OCI-M2 (cell line): Measurements from ENCODE around the gene CEP57L1.
"Not testable (repeated sequence)": the region's sequence is repeated elsewhere in the genome, so short reads cannot be mapped to it uniquely, and the experiment has no call there.

Experiments used
- DNase-seq: peaks from one replicate; lab custom pipeline; 2025; ENCODE audit not compliant: unreplicated experiment; lab: John Stamatoyannopoulos, UW

Gene CEP57L1

GRCh38 chr6:109167562-109167961 lies 72.3 kb downstream of the CEP57L1 start:
- no peak for DNase-seq

GRCh38 chr6:109170333-109170732 lies 75.0 kb downstream of the CEP57L1 start:
- no peak for DNase-seq

- DNase-seq: no peak
Measured at GRCh38 chr6:109172101-109172746, 76.9 kb downstream of the CEP57L1 start.

DNA sequence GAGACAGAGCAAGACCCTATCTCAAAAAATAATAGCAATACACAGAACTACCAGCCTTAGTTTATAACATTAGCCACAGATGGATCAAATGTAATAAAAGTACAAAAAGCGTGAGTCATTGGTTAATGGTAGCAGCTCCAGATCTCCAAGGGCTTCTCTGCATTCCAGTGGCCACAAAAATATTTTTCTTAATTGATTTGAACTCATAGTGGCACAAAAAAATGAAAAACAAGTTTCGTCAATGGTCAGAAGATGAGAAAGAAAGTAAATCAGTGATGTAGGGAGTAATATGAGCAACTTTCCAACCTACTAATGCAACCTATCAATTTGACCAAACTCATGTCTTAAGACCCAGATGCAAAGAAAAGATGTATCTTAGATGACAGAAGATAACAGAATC lies 79.6 kb downstream of the CEP57L1 start:
- no peak for DNase-seq

- DNase-seq: no peak
Measured at GRCh38 chr6:109178921-109179320, 83.6 kb downstream of the CEP57L1 start.

GRCh38 chr6:109179507-109179906 lies 84.2 kb downstream of the CEP57L1 start:
- DNase-seq: no peak

DNA sequence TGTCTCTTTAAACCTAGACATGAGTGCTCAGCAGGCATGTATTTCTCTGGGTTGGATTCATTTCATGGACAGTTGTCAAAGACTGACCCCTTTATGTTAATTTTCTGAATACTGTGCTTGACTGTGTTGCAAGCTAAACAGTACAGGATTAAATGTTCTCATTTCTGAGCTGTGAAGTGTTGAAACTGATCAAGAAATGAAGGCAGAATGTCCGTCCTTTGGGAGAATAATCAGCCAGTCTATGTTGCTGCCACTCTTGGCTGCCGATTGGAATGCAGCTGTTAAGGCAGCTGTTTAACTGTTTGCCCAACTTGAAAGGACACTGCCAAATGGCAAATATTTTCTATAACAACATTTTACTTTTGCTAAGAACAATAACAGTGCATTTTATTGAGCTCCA lies 87.3 kb downstream of the CEP57L1 start:
- no peak for DNase-seq

- DNase-seq: no peak
Measured at GRCh38 chr6:109183109-109183650, 87.9 kb downstream of the CEP57L1 start.

DNA sequence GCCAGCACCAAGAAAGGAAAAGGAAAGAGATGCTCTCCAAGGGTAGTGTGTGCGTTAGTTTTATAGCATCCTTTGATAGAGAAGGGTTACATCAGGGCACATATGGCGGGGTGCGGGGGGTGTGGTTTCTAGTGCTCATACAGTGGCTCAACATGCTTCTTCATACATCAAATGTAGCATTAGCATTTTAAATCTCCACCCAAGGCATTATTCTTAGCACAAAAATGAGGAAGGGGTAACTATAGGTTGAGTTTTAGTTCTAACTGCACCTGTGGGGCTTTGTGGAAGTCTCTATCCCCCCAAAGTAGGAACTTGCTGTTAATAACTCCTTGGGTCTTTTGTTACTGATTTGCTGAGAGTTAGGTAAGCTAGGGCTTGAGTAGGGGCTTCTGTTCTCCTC lies 89.3 kb downstream of the CEP57L1 start:
- DNase-seq: no peak

DNA sequence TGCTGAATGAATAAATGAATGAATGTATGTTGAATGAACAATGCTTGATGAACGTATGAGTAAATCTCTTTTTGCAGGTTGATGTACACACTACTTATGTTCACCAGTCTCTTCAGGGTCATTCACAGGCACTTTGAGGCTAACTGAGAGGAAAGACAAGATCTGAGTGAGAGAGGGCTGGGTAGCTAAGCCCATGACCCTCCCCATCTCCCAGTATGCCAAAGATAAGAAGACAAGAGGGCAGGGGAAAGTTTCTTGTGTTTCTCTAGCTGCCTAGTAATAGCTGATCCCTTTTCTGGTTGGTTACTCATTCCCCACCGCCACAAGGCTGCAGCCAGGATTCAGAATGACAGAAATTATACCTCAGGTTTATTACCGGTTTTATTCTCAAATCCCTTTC lies 90.7 kb downstream of the CEP57L1 start:
- no peak for DNase-seq

DNA sequence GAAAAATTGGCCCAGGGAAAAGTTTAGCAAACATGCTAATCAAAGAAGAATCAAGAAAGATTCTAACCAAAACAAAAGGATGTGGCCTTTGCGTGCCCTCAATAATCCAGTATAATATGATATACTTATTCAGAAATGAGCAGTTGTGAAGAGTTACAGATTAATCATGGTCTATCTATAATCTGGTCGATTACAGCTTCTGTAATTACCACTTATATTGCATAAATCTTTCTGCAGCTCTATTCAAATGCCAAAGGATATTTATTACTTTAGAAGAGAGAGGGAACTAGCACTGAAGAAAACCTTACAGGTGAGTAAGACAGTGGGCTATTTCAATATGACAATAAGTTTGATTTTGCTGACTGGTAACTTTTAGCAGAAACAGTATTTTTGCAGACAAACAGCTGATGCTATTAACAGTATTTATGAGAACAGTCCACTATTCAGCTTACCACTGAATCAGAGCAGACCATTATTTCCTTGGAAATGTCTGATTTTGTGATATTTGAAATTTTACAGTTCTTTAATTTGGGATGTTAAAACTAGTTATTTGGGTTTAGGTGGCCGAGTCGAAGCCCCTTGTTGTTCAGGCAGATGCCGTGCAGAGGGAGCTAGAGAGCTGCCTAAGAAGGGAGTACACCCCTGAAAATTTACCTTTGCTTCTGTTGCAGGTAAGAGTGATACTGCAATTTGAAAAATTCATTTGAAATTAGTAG lies 92.2 kb downstream of the CEP57L1 start:
- no peak for DNase-seq

DNA sequence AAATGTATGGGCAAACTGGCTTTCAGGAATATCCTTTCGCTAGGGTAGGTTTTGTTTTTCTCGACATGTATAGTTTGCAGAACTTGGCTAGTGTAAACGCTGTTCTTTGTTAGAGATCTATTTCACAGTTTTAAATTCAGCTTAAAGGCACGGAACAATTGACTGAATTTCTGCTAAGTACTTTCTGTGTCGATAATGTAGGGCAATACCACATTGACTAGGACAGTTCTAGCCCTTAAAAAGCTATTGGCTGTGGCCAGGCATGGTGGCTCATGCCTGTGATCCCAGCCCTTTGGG lies 92.8 kb downstream of the CEP57L1 start:
- no peak for DNase-seq

GRCh38 chr6:109191368-109191767 lies 96.1 kb downstream of the CEP57L1 start:
- DNase-seq: not testable (repeated sequence)

GRCh38 chr6:109192865-109193264 lies 97.6 kb downstream of the CEP57L1 start:
- no peak for DNase-seq

GRCh38 chr6:109194880-109195279 lies 99.6 kb downstream of the CEP57L1 start:
- DNase-seq: no peak

DNA sequence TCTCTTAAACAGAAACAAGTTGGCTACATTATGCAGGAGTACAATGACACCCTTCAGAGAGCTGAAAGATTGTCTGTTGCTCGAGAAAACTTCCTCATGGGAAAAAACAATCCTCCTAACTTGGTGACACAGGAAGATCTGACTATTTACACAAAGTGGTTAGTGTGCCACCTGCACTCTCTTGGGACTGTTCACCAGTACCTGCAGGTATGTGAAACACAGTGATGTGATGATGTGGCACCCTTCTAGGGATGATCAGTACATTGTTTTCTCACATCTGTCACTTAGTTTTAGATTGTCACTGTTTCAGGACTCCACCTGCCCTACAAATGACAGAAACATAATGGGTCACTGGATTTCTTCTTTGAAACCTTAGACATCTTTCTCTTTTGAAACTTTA lies 101.8 kb downstream of the CEP57L1 start:
- no peak for DNase-seq

GRCh38 chr6:109202409-109203264 lies 107.3 kb downstream of the CEP57L1 start:
- DNase-seq: no peak

GRCh38 chr6:109204511-109204910 lies 109.2 kb downstream of the CEP57L1 start:
- DNase-seq: no peak

DNA sequence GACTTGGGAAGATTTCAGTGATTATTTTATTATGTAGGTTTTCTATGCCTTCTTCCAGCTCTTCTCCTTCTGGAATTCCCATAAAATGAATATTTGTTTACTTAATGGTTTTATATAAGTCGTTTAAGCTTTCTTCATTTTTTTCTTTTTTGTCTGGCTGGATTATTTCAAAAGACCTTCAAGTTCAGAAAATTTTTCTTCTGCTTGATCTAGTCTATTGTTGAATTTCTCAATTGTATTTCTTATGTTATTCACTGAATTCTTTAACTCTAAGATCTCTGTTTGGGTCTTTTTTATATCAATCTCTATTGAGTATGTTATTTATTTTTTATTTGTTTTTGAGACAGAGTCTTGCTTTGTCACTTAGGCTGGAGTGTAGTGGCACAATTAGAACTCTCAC lies 117.4 kb downstream of the CEP57L1 start:
- no peak for DNase-seq
